Adrenal gland (tissue), 12 donors: Measurements from ENCODE around the gene CEACAM8. TPM values are rescaled to one million over a fixed set of nuclear protein-coding genes. Genes with fewer than 3 reads are reported as not detected.

Experiments
- polyA plus RNA-seq, 3 donors: library from polyadenylated mRNA; stranded (reverse); fragments of 200-250 nt in 2 of 3; fragments of 350-450 nt in 1 of 3; fragmentation: Illumina TruSeq in 1 of 3; extraction: RNeasy Lipid Tissue Mini Kit (QIAGEN cat#74804) in 1 of 3; gene quantifications; one replicate each; pipeline ENCODE4 v1.2.3, GENCODE V29; 2013 to 2014
- total RNA-seq, 9 donors: library from RNA; depleted of rRNA in 4 of 9; stranded (reverse); fragments of >200 nt in 4 of 9; fragments of 120-200 nt in 1 of 9; fragmentation: NEBNext Ultra II Directional in 1 of 9; extraction: Animal tissue kit (Norgen Biotek cat#: 25700) in 1 of 9; gene quantifications; one replicate each; pipeline versions ENCODE4 v1.1.0 to v1.2.4, GENCODE V29; 2013 to 2023
- donor health status: healthy with polysubstance abuse.
- donor health status: Bipolar disorder and iron deficiency.
- donor health status: DM: yes; HTN: yes; CAD: no.
- donor health status: DM: no; HTN: no; CAD: no.
- donor health status: DM: no; HTN: no; CAD: no.
- donor health status: DM: yes; HTN: yes; CAD: no.

The CEACAM8 gene
- total and polyA plus RNA-seq, 12 donors, result 0.17 TPM; not detected in 11

Other genes with a start within 250 kb of the CEACAM8 start
- gene CNFN, start 204.6 kb downstream of the CEACAM8 start, total RNA-seq, result 1 to 10 TPM in 6 of 9 donors, under 1 TPM in 1, not detected in 2; 0.78 to 4.7 (median 3.4) TPM
- 10 to 100 TPM in 1 of 3 donors, 1 to 10 TPM in 2; 1.2 to 20.9 (median 7.4) TPM for gene CNFN, start 204.6 kb downstream of the CEACAM8 start, polyA plus RNA-seq
- gene LIPE, start 167.5 kb downstream of the CEACAM8 start, total RNA-seq, result 100 to 1,000 TPM in 1 of 9 donors, 10 to 100 TPM in 8; 11.2 to 230 (median 39.5) TPM
- gene LIPE, start 167.5 kb downstream of the CEACAM8 start, polyA plus RNA-seq, result 100 to 1,000 TPM in 1 of 3 donors, 10 to 100 TPM in 2; 29.9 to 204 (median 68.6) TPM
- under 1 TPM in 3 of 9 donors, not detected in 6; 0.28 to 0.50 (median 0.34) TPM for gene CXCL17, start 152.0 kb downstream of the CEACAM8 start, total RNA-seq
- gene CXCL17, start 152.0 kb downstream of the CEACAM8 start, polyA plus RNA-seq, result under 1 TPM in 1 of 3 donors, not detected in 2; 0.27 TPM
- gene CEACAM1, start 66.4 kb downstream of the CEACAM8 start, total RNA-seq, result 10 to 100 TPM; 12.1 to 35.2 (median 26.0) TPM
- 10 to 100 TPM; 15.5 to 59.5 (median 17.7) TPM for gene CEACAM1, start 66.4 kb downstream of the CEACAM8 start, polyA plus RNA-seq
- gene PSG3, start 145.6 kb upstream of the CEACAM8 start, total RNA-seq, result under 1 TPM in 1 of 9 donors, not detected in 8; 0.22 TPM
- gene PSG3, start 145.6 kb upstream of the CEACAM8 start, polyA plus RNA-seq, result not detected
- not detected for gene PSG8, start 170.8 kb upstream of the CEACAM8 start, total RNA-seq
- not detected for gene PSG8, start 170.8 kb upstream of the CEACAM8 start, polyA plus RNA-seq